ENCODE results near the gene SH2D4B.

SH2D4B gene

DNA sequence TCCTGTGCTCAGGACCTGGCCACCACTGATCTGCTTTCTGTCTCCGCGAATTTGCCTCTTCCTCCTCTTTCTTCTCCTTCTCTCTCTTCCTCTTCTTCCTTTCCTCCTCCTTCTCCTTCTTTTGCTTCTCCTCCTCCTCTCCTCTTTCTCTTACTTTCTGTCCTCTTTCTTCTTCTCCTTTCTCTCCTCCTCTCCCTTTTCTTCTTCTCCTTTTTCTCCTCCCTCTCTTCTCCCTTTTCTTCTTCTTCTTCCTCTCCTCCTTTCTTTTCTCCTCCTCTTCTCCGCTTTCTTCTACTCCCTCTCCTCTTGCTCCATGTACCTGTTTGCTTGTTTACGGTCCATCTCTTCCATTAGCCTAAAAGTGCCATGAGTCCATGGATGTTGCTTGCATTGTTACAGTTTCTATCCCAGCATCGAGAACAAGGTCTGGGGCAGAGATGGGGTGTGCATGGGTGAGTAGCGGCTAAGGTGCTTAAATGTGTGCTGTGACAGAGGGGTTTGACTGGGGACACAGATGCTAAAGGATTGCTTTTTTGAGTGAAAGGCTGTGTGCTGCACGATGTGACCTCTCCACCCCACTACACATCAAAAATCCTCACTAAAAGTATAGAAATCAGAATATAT, 7.7 kb downstream of the SH2D4B start:
- no peak for DNase-seq

DNA sequence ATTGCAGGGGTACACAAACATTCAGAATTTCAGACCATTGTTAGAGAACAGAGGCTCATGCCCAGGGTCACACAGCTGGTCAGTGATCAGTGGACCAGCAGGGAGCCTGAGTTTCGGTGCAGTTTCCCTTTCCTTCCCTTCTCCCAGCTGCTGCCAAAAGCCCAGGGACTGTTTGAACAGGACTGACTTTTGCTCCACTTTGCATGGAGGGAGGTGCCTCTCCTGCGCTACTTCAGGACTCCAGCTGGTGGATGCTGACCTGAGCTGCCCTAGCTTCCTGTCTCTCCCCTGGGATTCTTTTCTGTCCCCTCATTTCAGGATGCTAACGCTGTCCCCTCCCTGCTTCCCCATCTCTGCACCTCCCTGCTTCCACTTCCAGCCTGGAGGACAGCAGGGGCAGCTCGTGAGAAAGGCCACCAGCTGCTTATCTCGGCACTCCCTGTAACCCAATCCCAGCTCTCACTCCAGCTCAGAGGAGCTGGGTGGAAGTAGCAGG, 14.5 kb downstream of the SH2D4B start:
- DNase-seq, result no peak

DNA sequence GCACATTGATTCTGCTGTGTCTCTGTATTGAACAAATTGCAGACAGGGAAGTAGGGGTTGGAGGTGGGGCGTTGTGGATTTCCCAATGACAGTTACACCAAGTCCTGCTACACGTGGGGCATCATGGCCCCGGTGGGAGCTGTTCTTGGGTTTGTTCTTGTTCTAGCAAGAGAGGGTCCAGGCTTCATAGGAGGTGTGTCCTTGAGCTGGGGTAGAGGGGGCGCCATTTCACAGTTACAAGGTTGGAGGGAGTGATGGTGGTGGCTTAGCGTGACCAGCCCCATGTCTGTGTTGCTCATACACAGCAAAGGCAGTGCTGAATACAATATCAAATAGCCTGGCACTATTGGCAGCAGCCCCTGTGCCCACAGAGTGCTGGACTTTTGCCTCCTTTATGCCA, 15.7 kb downstream of the SH2D4B start:
- no peak for DNase-seq

DNA sequence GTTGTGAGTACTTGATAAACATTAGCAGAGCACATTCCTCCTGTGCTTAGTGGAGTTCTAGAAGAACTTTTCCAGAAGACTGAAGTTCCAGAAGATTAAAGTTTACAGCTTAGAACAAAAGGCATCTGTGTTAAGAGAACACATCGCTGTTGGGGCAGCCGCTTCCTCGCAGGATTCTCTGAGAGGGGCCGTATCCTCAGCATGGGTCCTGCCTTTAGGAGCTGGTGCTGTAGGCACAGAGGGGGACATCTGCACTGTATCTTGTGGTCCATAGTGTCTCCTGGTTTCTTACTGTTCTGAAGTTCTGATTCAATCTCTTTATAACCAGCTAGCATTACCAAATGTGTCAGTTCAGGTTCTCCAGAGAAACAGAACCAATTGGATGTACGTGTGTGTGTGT, 16.3 kb downstream of the SH2D4B start:
- DNase-seq, result no peak

DNA sequence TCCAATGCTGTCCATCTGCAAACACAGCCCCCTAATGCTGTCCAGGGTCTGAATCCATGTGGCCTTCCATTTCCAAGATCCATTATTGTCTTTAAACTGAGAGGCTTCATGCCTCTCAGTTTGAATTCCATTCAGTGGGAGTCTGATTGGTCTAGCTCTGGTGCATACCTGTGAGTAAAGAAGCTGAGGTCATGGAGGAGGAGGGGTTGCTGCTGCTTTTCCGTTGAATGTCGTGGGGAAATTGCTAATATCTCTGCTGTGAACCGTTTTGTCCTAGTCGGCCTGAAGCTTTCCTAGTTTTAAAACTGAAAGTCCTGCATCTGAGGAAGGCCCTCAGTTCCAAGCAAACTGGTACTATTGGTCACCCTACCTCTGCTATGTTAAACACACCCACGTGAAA, 17.7 kb downstream of the SH2D4B start:
- no peak for DNase-seq

DNA sequence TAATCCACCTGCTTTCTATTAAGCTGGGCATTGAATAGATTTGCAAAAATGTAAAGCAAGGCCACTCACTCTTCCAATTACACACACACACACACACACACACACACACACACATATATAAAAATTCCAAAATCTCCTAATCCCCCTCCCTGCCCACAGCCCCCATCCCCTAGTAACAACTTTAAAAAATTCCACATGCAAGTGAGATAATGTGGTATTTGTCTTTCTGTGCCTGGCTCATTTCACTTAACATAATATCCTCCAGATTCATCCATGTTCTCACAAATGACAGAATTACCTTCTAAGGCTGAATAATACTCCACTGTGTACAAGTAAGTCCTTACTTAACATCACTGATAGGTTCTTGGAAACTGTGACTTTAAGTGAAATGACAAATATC, 24.2 kb downstream of the SH2D4B start:
- DNase-seq, result no peak

DNA sequence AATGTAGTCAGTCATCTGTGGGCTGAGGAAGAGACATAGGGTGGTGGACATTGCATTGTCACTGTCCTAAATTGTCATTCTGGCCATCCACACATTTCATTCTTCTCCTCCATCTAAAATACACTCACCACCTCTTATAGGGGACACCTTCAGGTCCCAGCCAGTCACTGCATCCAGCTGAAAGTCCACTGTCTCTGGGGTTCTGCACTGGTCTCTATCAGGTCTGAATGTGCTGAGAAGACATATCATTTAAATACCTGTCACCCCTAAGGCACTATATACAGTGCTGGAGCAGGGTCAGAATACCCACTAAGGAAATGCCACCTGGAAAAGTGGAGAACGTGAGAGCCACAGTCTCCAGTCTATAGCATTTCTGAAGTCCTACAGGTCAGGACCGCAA, 29.6 kb downstream of the SH2D4B start:
- no peak for DNase-seq

DNA sequence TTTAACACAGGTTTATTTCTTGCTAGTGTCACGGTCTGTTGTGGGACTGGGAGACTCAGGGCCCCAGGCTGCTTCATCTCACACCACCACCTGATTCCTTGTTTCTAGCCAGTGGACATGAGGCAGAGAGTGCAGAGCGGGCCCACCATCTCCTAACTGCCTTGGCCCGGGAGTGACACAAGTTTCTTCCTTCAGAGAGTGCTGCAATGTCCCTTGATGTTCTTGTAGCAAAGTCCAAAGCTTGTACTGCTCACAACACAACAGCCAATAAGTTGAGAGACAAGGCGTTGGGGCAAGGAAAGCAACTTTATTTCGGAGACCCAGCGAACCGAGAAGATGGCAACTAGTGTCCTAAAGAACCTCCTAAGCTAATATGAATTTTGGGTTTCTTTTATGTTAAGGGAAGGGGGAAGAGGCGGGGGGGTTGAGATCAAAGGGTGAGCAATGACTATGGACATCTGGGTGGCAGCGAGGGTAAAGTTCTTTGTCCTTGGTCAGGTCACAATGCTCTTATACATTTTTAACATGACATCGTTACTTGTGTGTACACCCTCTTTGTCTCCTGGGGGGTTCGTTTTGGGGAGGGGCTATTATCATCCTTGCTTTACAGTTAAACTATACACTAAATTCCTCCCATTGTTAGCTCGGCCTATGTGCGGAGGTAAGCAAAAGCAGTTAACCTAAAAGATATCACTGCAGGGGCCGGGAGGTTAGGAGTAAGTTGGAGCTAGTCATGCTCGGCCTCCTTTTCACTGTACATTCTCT, 31.6 kb downstream of the SH2D4B start:
- DNase-seq, result no peak

DNA sequence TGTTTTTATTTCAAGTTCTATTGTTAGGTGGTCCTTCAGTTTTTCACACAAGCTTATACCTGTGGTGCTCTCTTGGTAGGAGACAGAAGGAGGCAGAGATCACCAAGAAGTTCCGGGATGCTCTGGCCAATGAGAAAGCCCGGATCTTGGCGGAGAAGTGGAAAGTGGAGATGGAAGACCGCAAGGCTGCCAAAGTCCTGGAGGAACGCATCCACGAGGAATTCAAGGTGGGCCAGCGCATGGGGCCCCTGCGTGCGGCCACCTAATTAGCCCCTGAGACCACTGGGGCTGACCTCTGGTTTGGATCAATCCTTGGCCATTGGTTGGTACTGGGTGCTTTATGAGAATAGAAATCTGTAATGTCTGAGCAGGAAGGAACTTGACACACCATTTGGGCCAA, 33.6 kb downstream of the SH2D4B start:
- DNase-seq, result no peak

DNA sequence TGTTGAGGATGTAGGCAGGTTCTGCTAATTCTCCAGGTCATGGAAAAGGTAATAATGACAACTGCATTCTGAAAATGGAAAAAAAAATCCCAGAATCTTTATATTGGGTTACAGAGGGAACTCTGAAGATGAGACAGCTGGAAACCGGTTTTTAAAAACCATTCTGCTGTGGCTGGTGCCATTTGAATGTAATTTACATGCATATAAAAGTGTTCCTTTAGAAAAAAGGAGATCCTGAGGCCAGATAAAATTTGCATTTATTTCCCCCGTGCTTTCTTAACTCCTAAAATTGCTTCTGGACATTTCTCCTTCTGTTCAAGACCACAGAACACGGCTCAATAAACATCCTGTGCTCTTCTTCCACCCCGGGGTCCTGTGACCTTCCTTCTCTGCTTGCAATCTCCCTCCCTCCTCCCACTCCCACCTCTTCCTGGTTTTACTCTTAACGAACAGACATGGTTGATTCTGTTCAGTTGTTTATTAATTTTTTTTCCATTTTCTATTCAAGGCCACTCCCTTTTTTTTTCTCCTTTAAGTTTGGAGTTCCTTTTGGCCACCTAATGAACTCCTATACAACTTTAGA, 41.6 kb downstream of the SH2D4B start:
- no peak for DNase-seq

DNA sequence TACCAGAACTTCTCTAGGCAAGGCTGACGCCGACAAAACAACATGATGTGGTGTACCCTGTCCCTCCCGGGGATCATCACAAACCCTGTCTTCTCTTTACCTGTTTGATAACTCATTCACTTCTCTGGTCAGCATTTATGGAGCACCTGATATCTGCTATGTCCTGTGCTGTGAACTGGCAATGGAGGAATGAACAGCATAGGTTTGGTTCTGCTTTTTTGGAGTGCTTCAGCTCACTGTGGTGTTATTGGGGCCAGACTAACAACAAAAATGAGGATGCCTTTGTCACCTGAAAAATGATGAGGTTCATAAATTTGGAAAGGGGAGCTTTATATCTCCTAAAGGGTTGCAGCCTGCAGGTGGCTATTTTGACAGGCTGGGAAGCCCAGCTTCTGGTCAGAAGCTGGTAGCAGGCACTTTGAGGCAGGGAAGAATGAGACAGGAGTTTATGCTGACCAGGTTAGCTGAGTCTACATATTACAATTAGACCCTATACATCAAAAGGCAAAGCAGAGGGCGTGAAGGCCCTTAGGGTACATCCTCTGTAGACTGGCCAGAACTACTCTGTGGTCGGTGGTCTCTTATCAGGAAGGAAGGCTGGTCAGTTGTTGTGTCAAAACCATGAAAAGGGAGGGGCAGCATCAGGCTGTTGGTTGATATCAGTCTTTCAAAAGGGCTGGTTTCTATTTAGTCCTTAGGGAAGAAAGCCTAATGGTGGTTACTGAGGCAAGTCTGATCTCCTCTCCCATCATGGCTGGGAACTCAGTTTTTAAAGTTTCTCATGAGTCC, 42.3 kb downstream of the SH2D4B start:
- no peak for DNase-seq

DNA sequence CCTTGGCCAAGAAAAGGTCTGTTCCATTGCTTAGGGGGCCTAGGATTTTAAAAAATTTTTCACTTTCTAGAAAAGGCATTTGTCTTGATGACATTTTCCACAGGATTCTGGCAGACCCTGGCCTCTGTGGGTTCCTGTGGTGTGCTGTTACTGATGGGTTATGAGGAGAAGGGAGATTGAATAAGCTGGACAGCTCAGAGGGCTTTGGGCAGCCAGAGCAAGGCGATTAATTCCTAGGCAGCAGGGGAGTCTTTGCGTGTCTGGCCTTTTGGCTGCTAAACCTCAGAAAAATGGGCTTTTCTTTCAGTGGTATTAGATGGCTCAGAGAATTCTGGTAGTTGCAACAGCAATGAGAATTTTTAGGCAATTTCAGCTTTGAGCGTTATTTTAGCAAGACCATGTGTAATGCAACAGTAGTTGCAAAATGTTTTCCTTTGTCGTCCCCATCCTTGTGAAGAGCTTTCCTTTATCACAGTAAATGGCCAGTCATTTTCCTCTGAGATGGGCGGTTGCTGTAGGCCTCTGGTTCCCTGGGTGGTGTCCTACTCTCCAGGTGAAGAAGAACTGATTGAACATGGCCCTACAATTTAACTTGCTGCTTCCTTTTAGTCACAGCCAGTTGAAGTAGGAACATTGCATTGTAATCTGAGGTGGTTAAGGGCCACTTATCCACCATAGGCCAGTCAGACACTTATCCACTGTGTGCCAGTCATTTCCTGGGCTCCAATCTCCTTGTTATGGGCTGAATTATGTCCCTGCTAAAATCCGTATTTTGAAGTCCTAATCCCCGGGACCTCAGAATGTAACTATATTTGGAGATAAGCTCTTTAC, 43.2 kb downstream of the SH2D4B start:
- DNase-seq, result no peak

DNA sequence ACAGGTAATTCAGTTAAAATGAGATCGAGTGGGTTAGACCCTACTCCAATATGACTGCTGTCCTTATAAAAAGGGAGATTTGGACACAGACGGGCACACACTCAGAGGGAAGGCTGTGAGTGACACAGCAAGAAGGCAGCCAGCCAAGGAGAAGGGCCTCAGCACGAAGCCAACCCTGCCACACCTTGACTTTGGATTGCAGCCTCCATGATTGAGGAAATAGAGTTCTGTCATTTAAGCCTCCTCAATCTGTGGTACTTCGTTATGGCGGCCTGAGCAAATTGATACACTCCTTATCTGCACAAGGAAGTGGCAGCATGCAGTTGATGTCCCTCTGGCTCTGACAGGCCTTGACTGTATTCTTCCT, 43.8 kb downstream of the SH2D4B start:
- DNase-seq, result no peak

DNA sequence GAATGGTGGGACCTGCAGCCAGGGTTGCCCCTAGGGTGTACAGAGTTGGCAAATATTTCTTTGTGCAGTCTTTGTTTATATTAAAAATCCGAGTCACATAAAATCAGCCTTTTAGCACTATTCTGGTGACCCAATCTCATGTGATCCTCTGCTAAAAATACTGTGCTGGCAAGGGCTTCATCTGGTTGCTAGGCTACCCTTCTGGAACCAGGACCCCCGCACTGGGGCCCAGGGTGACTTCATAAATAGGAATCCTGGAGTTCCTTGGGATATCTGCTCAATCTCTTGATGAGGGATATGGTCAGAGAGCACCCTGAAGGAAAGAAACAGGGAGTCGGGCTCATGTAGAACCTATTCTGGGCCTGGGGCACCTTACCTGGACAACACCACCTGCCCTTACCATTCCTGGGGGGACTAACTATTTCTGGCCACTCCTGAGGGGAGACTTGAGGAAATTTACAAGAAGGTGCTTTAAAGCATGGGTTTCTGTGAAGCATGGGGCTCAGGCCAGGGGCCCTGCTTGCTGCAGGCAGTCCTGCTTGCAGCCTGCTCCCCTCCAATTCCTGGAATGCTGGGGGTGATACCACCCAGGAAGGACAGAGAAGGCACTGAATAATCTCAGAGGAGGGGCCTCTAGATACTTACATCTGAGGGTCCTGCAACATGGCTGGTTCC, 44.7 kb downstream of the SH2D4B start:
- DNase-seq, result no peak

DNA sequence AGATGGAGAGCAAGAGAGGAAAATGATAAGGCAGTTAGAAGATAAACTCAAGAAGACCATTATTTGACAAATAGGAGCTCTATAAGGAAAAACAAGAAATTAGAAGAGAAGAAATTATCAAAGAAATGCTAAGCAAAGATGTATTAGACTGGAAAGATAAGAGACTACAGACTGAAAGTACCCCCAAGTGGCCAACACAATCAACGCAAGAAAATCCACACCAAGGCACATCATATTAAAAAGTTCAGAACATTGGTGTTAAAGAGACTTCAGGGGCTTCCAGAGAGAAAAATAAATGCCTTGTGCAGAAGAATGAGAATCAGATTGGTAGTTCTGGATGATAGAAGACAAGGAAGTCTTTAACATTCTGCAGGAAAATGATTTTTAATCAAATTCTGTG, 46.0 kb downstream of the SH2D4B start:
- no peak for DNase-seq

DNA sequence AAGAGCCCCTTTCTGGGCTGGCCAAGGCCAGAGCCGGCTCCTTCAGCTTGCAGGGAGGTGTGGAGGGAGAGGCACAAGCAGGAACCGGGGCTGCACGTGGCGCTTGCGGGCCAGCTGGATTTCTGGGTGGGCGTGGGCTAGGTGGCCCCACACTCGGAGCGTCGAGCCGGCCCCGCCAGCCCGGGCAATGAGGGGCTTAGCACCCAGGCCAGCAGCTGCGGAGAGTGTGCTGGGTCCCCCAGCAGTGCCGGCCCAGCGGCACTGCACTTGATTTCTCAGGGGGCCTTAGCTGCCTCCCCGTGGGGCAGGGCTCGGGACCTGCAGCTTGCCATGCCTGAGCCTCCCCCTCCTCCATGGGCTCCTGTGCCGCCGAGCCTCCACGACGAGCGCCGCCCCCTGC, 48.1 kb downstream of the SH2D4B start:
- no peak for DNase-seq

DNA sequence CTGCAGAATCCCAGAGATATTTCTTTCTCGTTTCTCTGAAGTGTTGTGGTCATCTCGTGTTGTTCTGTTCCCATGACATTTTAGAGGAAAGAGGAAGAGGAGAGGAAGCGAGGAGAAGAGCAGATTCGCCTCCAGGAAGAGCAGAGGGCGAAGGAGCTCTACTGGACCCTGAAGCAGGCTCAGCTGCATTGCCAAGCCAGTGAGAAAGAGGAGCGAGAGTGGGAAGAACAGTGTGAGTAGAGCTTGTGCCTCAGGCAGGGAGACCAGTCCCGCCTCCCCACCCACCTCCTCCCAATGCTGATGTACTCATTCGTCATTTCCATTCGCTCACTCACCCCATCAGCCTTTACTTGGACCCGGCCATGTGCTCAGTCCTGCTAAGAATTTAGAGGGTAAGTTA, 50.8 kb downstream of the SH2D4B start:
- no peak for DNase-seq

DNA sequence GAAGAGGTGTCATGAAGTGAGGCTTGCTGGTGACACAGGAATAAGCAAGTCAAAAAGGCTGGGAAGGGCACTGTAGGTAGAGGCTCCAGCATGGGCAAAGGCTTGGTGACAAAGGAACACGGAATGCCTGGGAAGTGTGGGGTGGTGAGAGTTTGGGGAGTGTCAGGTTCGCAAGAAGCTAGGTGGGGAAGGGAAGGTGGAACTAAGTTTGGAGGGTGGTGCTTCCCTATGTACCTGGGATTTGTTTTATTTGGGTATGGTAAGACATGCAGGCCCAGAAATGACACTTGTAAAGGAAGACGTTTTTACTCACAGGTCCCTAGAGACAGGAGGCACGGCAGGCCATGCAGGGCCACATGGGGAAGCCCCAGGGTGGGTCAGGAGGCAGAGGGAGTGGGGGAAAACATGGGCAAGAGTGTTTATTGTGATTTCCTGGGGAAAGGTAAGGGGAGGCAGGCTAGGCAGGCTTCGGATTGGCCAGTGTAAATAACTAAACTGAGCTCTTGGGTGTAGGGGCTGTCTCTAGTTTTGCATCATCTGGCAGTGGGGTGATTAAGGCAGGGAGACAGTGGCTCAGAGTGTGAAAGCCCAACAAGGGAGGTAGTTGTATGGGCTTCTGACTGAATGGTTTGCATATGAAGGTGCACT, 52.1 kb downstream of the SH2D4B start:
- DNase-seq, result no peak

DNA sequence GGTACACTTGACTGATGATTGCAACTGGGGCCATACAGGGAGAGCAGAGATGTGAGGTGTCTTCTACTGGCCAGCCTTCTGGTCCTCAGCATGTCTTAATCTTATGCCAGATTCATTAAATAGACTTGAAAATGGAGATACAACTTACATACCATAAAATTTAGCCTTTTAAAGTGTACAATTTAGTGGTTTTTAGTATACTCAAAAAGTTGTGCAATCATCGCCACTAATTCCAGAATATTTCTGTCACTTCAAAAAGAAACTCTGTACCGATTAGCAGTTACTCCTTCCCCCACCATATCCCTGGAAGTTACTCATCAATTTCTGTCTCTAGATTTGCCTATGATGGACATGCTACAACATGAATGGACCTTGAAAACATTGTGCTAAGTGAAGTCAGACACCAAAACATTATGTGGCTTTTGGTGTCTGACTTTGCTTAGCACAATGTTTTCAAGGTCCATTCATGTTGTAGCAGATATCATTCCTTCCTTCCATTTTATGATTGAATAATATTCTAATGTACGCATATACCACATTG, 53.0 kb downstream of the SH2D4B start:
- no peak for DNase-seq

DNA sequence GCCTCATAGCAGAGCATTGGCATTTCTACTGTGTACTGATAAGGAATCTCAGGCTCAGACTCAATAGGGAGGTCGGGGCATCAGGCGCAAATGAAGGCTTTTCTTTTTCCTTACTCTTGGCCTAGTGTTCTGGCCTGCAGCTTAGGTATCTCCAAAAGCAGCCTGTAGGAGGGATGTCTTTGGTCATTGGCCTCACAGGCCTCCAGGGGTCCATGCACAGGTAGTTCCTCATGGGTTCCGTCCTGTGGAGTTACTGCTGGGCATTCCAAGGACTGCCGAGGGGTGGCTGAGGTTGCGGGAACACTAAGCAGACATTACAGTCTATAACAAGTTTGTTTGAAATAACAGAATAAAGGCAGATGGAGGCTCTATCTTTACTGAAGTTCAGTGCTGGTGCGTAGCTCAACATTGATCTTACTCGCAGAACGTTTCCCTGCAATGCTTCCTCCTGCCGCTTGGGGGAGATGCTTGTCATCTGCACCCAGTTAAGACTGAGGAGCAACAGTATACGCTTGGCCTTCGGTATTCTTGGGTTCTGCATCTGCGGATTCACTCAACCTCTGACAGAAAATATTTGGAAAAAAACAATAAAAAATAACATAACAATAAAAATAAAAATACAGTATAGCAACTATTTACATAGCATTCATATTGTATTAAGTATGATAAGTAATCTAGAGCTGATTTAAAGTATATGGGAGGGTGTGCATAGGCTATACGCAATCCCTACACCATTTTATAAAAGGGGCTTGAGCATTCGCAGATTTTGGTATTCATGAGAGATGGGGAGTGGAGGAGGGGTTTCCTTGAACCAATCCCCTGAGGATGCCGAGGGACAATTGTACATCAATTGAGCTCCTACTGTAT, 58.9 kb downstream of the SH2D4B start:
- DNase-seq, result no peak

All from NCI-H2081 (cell line).